ENCODE results near the gene FBXO15.

- TF ChIP-seq CTCF (conservative IDR thresholded peaks at IDR 0.05 in 1 of 2, IDR thresholded peaks at IDR 0.05 in 1 of 2; ENCODE audit: low read depth in 1 of 2, low read length in 2 of 2) (no peak), EZH2 (IDR thresholded peaks at IDR 0.05; ENCODE audit: low read length, missing control alignments) (no peak)
Observed at GRCh38 chr18:74179623-74180199, 32.1 kb upstream of the FBXO15 start.

All from fibroblast of lung (primary cell).